ENCODE data around the gene ITGB1. TPM values are rescaled to one million over a fixed set of nuclear protein-coding genes. Genes with fewer than 3 reads are reported as not detected.

ITGB1 gene
- polyA plus RNA-seq, 3 donors = 642 to 715 (median 687) TPM

DNA sequence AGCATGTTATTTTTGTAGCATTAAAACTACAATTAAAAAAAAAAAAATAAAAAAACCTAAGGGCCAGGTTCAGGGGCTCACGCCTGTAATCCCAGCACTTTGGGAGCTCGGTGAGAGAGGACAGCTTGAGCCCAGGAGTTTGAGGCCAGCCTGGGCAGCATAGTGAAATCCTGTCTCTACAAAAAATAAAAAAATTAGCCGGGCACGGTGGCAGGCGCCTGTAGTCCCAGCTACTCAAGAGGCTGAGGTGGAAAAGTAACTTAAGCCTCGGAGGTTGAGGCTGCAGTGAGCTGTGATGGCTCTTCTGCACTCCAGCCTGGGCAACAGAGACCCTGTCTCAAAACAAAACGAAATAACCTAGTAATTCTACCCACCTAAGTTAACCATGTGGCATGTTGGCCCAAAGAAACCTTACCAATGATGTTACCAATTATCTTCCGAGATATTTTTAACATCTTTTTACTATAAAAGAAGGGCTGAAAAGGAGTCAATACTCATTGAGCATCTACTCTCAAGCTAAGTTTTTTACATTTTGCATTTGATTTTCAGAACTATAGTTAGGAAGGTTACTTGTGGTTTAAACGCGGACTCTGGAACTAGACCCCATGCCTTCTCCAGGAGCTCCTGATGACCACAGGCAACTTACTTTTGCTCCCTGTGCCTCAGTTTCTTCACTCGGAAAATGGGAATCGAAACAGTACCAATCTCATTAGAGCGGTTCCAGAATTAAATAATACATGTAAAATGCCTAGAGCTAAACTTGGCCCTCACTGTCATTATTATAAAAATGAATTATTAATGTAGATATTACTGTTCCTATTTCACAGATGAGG, 1.4 kb downstream of the ITGB1 start:
- DNase-seq (ENCODE audit: low read depth in 3 of 3, low spot score in 2 of 3) = no peak

- DNase-seq (ENCODE audit: low read depth in 3 of 3, low spot score in 2 of 3) = no peak
Measured at GRCh38 chr10:32955790-32956189, 2.2 kb downstream of the ITGB1 start.

DNA sequence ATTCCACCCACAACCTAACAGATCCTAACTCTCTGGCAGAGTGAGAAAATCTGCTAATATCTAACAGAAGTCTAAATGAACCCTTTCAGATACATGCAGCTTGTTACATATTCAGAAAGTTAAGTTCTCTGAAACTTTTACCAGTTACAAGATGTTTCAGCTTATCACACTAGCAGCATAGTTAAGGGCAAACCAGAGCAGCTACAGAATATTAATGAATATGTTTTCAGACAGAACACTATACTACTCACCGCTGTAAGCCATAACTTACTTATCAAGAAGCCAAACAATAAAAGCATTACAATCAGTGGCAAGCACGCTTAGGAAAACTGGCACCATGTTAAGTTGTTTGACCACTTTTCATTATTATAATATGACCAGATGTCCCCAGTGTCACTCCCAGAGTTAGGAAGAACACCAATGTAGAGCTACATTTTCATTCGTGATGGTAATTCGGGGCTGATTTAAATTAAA, 2.7 kb downstream of the ITGB1 start:
- no peak for DNase-seq (ENCODE audit: low read depth in 3 of 3, low spot score in 2 of 3)

- DNase-seq (ENCODE audit: low read depth in 3 of 3, low spot score in 2 of 3) = no peak
Measured at GRCh38 chr10:32954545-32955298, 3.3 kb downstream of the ITGB1 start.

GRCh38 chr10:32954080-32954479, 4.0 kb downstream of the ITGB1 start:
- DNase-seq (ENCODE audit: low read depth in 3 of 3, low spot score in 2 of 3) = no peak

DNA sequence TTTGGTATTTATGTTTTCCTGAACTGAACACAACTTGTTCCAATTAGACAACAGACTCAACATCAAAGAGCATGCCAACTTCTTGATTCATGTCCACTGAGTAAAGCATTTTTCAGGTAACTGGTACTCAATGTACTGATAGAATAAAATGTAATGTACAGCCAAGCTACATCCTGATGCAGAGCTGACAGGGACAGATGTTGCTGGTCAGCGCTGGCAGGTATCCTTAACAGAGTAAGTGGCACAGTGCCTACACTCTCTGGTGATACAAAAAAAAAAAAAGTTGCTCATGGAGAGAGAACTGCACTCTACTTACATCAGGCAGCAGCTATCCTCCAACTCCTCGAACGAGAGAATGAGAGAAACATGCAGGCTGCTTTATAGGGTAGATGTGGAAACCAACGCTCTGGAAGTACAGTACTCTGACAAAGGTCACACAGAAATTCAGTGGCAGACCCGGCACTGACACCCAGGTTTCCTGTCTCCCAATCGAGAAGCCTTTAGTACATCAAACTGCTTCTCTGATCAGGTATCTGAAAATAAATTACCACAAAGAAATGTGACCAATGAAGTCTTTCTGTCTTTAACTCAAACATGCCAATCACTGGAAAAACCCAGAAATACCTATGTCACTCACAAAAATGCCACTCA, 4.6 kb downstream of the ITGB1 start:
- no peak for DNase-seq (ENCODE audit: low read depth in 3 of 3, low spot score in 2 of 3)

- DNase-seq (ENCODE audit: low read depth in 3 of 3, low spot score in 2 of 3) = no peak
Measured at GRCh38 chr10:32952541-32953276, 5.3 kb downstream of the ITGB1 start.

- DNase-seq (ENCODE audit: low read depth in 3 of 3, low spot score in 2 of 3) = no peak
Measured at GRCh38 chr10:32952094-32952493, 5.9 kb downstream of the ITGB1 start.

- no peak for DNase-seq (ENCODE audit: low read depth in 3 of 3, low spot score in 2 of 3)
Measured at GRCh38 chr10:32951111-32951510, 6.9 kb downstream of the ITGB1 start.

GRCh38 chr10:32950591-32951108, 7.4 kb downstream of the ITGB1 start:
- DNase-seq (ENCODE audit: low read depth in 3 of 3, low spot score in 2 of 3) = no peak

DNA sequence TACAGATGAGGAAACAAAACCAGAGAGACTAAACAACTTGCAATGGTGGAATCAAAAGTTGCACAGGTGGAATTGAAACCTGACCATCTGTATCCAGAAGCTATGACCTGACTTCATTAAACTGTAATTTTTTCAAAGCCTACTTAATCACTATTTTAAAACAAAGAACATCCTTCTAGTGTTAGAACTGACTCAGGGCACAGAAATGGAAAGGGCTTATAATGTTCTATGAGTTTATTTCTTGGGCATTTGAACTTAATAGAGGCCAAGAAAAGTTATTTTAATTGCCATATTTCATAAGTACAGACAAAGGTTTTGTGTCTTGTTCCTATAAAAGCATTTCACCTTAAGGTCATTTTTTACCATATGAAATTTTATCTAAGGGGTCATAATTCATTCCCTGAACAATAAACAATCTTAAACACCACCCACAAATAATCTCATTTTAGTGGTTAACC, 8.8 kb downstream of the ITGB1 start:
- no peak for DNase-seq (ENCODE audit: low read depth in 3 of 3, low spot score in 2 of 3)

- DNase-seq (ENCODE audit: low read depth in 3 of 3, low spot score in 2 of 3) = no peak
Measured at GRCh38 chr10:32948451-32948850, 9.6 kb downstream of the ITGB1 start.

DNA sequence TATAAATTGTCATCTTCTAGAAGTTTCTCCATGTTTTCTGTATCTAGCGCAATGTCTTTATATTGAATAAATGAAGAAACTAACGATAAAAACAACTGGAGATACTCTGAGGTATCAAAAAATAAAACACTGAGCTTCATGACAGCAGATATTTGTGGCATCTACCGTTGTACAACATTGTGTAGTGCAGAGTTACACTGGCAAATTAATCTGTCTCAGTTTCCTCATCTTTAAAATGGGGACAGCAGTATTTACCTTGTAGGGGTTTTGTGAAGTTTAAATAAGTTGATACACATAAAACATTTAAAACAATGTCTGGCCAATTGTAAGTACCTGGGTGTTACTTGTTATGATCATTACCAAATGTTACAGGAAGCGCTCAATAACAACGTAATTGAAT, 10.4 kb downstream of the ITGB1 start:
- no peak for DNase-seq (ENCODE audit: low read depth in 3 of 3, low spot score in 2 of 3)

GRCh38 chr10:32946108-32946507, 11.9 kb downstream of the ITGB1 start:
- no peak for DNase-seq (ENCODE audit: low read depth in 3 of 3, low spot score in 2 of 3)

DNA sequence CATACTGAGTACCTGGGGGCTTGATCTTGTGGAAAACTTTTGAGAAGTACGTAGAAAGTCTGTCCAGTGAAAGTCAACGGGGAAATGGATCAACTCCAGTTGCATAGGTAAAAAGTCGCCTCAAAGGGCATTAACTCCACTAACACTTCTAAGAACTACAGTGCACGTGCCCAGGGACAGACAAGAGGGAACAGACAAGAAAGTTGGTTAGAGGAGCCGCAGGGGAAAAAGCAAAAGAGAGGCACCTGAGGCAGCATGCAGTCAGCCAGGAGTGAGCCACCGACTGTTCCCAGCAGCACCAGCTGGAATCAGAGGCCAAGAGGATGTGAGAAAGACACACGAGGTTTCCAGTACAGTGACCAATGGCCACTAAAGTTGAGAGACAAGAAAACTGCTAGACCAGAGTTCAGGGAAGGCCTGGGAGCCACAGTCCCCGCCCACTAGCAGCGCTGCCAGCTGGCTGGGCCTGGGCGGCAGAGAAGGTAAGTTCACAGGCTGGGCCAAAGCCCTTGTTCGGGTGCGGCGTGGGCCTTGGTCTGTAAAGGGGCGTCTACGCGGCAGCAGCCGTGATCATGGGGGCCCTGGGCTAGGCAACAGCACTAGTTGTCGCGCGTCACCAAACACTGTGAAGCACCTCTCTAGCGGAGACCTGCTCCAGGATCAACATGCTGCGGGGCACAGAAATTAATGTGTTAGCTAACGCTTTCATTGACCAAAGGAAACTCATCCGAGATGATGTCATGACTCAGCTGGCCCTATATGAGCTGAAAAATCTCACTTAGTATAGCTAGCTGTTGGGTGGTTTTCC, 14.0 kb downstream of the ITGB1 start:
- DNase-seq (ENCODE audit: low read depth in 3 of 3, low spot score in 2 of 3) = no peak

DNA sequence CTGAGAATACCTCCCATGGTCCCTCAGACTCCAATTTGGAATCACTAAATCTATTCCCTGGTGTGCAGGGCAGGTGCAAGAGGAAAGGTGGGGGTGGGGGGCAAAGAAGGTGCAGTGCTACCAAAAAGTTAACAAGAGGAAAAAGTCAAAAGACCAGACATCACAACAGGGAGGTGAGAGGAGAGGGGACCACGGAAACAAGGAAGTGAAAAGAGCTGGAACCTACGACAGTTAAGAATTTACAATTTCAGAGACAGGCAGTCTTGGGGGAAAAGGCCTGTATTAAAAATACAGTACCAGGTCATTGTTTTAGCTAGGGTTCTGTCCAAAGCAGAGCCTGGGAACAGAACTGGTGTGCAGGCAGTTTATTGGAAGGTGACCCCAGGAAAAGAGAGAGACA, 14.6 kb downstream of the ITGB1 start:
- DNase-seq (ENCODE audit: low read depth in 3 of 3, low spot score in 2 of 3) = no peak

GRCh38 chr10:32942081-32942480, 15.9 kb downstream of the ITGB1 start:
- DNase-seq (ENCODE audit: low read depth in 3 of 3, low spot score in 2 of 3) = no peak

DNA sequence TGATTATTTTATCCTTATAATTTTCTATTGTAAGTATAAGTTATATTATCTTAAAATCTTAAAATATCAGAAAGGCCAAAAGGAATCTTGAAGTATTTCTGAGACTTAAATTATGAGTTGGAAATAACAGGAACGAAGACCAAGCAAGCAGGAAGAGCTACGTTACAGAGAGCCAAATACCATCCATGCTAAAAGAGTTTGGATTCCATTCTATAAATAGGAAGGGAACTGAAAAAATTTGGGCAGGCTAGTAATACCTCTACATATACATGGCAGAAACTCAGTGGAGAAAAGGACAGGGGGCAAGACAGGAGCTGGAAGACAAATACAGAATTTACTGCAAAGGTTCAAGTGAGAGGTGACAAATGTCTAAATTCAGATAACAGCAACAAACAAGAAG, 16.7 kb downstream of the ITGB1 start:
- DNase-seq (ENCODE audit: low read depth in 3 of 3, low spot score in 2 of 3) = no peak
